ENCODE results near the gene ARIH1.

ARIH1 gene

GRCh38 chr15:72534523-72534922, 60.4 kb downstream of the ARIH1 start:
- in situ Hi-C loops (cut with MboI; ENCODE audit: low sequenced_read_pairs): no loop called here

GRCh38 chr15:72535911-72536310, 61.8 kb downstream of the ARIH1 start:
- in situ Hi-C loops (cut with MboI; ENCODE audit: low sequenced_read_pairs): no loop called here
- no peaks in the 10 kb centered on the region for H3K9me3 ChIP-seq
- no peak for DNase-seq (ENCODE audit: low spot score in 2 of 2)
- H3K4me3 ChIP-seq: no peak overlapping the region
- H3K27me3 ChIP-seq (ENCODE audit: low read depth): no peaks in the 10 kb centered on the region
- no peaks in the 10 kb centered on the region for H3K4me1 ChIP-seq
- H3K36me3 ChIP-seq (replicated peaks): peaks cover 8% of the 10 kb centered on the region; the same call in 1 of the 2 replicates

More at GRCh38 chr15:72534523-72534922, 60.4 kb downstream of the ARIH1 start:
- Histone ChIP-seq H3K27me3 (ENCODE audit: low read depth) (no peaks in the 10 kb centered on the region), H3K9me3 (no peaks in the 10 kb centered on the region), H3K36me3 (replicated peaks) (peaks cover 8% of the 10 kb centered on the region; the same call in 1 of the 2 replicates), H3K4me3 (no peak overlapping the region), H3K4me1 (no peaks in the 10 kb centered on the region)
- no peak for DNase-seq (ENCODE audit: low spot score in 2 of 2)

GRCh38 chr15:72536506-72536905, 62.4 kb downstream of the ARIH1 start:
- in situ Hi-C loops (cut with MboI; ENCODE audit: low sequenced_read_pairs): no loop called here
- H3K36me3 ChIP-seq (replicated peaks): peaks cover 8% of the 10 kb centered on the region; the same call in 1 of the 2 replicates
- DNase-seq (ENCODE audit: low spot score in 2 of 2): no peak
- no peaks in the 10 kb centered on the region for H3K27me3 ChIP-seq (ENCODE audit: low read depth)
- no peaks in the 10 kb centered on the region for H3K9me3 ChIP-seq
- H3K4me1 ChIP-seq: no peaks in the 10 kb centered on the region
- no peak overlapping the region for H3K4me3 ChIP-seq

- in situ Hi-C loops (cut with MboI; ENCODE audit: low sequenced_read_pairs): no loop called here
- H3K4me3 ChIP-seq: no peak overlapping the region
- H3K9me3 ChIP-seq: no peaks in the 10 kb centered on the region
- H3K36me3 ChIP-seq (replicated peaks): peaks cover 6% of the 10 kb centered on the region; the same call in 1 of the 2 replicates
- H3K27me3 ChIP-seq (ENCODE audit: low read depth): no peaks in the 10 kb centered on the region
- no peak for DNase-seq (ENCODE audit: low spot score in 2 of 2)
- no peaks in the 10 kb centered on the region for H3K4me1 ChIP-seq
Measured at GRCh38 chr15:72538931-72539330, 64.8 kb downstream of the ARIH1 start.

- peaks cover 7% of the 10 kb centered on the region; the same call in 1 of the 2 replicates for H3K4me1 ChIP-seq
- peaks cover 9% of the 10 kb centered on the region for H3K36me3 ChIP-seq (replicated peaks)
- no peaks in the 10 kb centered on the region for H3K9me3 ChIP-seq
- DNase-seq (ENCODE audit: low spot score in 2 of 2): no peak
- in situ Hi-C loops (cut with MboI; ENCODE audit: low sequenced_read_pairs): no loop called here
- no peak overlapping the region for H3K4me3 ChIP-seq
- no peaks in the 10 kb centered on the region for H3K27me3 ChIP-seq (ENCODE audit: low read depth)
Measured at GRCh38 chr15:72540606-72541237, 66.6 kb downstream of the ARIH1 start.

- in situ Hi-C loops (cut with MboI; ENCODE audit: low sequenced_read_pairs): no loop called here
- peaks cover 9% of the 10 kb centered on the region for H3K36me3 ChIP-seq (replicated peaks)
- H3K9me3 ChIP-seq: no peaks in the 10 kb centered on the region
- H3K4me1 ChIP-seq: peaks cover 7% of the 10 kb centered on the region; the same call in 1 of the 2 replicates
- H3K4me3 ChIP-seq: no peak overlapping the region
- DNase-seq (ENCODE audit: low spot score in 2 of 2): no peak
- H3K27me3 ChIP-seq (ENCODE audit: low read depth): no peaks in the 10 kb centered on the region
Measured at GRCh38 chr15:72541674-72542073, 67.5 kb downstream of the ARIH1 start.

- H3K4me3 ChIP-seq: no peak overlapping the region
- peak in 1 of 2 experiments; percentile 28 for DNase-seq (ENCODE audit: low spot score in 2 of 2)
- H3K4me1 ChIP-seq: peaks cover 7% of the 10 kb centered on the region; the same call in 1 of the 2 replicates
- no peaks in the 10 kb centered on the region for H3K9me3 ChIP-seq
- H3K36me3 ChIP-seq (replicated peaks): peaks cover 15% of the 10 kb centered on the region
- H3K27me3 ChIP-seq (ENCODE audit: low read depth): no peaks in the 10 kb centered on the region
- in situ Hi-C loops (cut with MboI; ENCODE audit: low sequenced_read_pairs): no loop called here
Measured at GRCh38 chr15:72545156-72545555, 71.0 kb downstream of the ARIH1 start.

GRCh38 chr15:72554471-72555425, 80.6 kb downstream of the ARIH1 start:
- peaks cover 36% of the 10 kb centered on the region for H3K36me3 ChIP-seq (replicated peaks)
- in situ Hi-C loops (cut with MboI; ENCODE audit: low sequenced_read_pairs): no loop called here
- DNase-seq (ENCODE audit: low spot score in 2 of 2): peak; percentile 33 to 66

GRCh38 chr15:72559781-72560180, 85.7 kb downstream of the ARIH1 start:
- in situ Hi-C loops (cut with MboI; ENCODE audit: low sequenced_read_pairs): no loop called here
- peaks cover 5% of the 10 kb centered on the region for H3K4me1 ChIP-seq
- no peaks in the 10 kb centered on the region for H3K27me3 ChIP-seq (ENCODE audit: low read depth)
- H3K4me3 ChIP-seq: no peak overlapping the region
- H3K9me3 ChIP-seq: no peaks in the 10 kb centered on the region
- H3K36me3 ChIP-seq (replicated peaks): peaks cover 48% of the 10 kb centered on the region
- DNase-seq (ENCODE audit: low spot score in 2 of 2): no peak

More at GRCh38 chr15:72554471-72555425, 80.6 kb downstream of the ARIH1 start:
- no peak overlapping the region for H3K4me3 ChIP-seq
- no peaks in the 10 kb centered on the region for H3K9me3 ChIP-seq
- peaks cover 15% of the 10 kb centered on the region for H3K4me1 ChIP-seq
- H3K27me3 ChIP-seq (ENCODE audit: low read depth): no peaks in the 10 kb centered on the region

- H3K9me3 ChIP-seq: no peaks in the 10 kb centered on the region
- H3K4me1 ChIP-seq: no peaks in the 10 kb centered on the region
- in situ Hi-C loops (cut with MboI; ENCODE audit: low sequenced_read_pairs): no loop called here
- H3K4me3 ChIP-seq: no peak overlapping the region
- DNase-seq (ENCODE audit: low spot score in 2 of 2): no peak
- peaks cover 42% of the 10 kb centered on the region for H3K36me3 ChIP-seq (replicated peaks)
- H3K27me3 ChIP-seq (ENCODE audit: low read depth): no peaks in the 10 kb centered on the region
Measured at GRCh38 chr15:72560458-72560857, 86.3 kb downstream of the ARIH1 start.

GRCh38 chr15:72562386-72562785, 88.3 kb downstream of the ARIH1 start:
- Histone ChIP-seq H3K27me3 (ENCODE audit: low read depth) (no peaks in the 10 kb centered on the region), H3K4me3 (no peak overlapping the region), H3K36me3 (replicated peaks) (peaks cover 43% of the 10 kb centered on the region), H3K4me1 (no peaks in the 10 kb centered on the region; the same call in 1 of the 2 replicates), H3K9me3 (no peaks in the 10 kb centered on the region)
- in situ Hi-C loops (cut with MboI; ENCODE audit: low sequenced_read_pairs): no loop called here
- DNase-seq (ENCODE audit: low spot score in 2 of 2): no peak

- Histone ChIP-seq H3K9me3 (no peaks in the 10 kb centered on the region), H3K4me3 (no peak overlapping the region), H3K4me1 (no peaks in the 10 kb centered on the region; the same call in 1 of the 2 replicates), H3K27me3 (ENCODE audit: low read depth) (no peaks in the 10 kb centered on the region), H3K36me3 (replicated peaks) (peaks cover 43% of the 10 kb centered on the region)
- DNase-seq (ENCODE audit: low spot score in 2 of 2): no peak
- in situ Hi-C loops (cut with MboI; ENCODE audit: low sequenced_read_pairs): no loop called here
Measured at GRCh38 chr15:72562878-72563277, 88.7 kb downstream of the ARIH1 start.

GRCh38 chr15:72564091-72564490, 90.0 kb downstream of the ARIH1 start:
- DNase-seq (ENCODE audit: low spot score in 2 of 2): no peak
- in situ Hi-C loops (cut with MboI; ENCODE audit: low sequenced_read_pairs): no loop called here
- H3K9me3 ChIP-seq: no peaks in the 10 kb centered on the region
- peaks cover 36% of the 10 kb centered on the region for H3K36me3 ChIP-seq (replicated peaks)
- no peaks in the 10 kb centered on the region; the same call in 1 of the 2 replicates for H3K4me1 ChIP-seq
- H3K4me3 ChIP-seq: no peak overlapping the region
- no peaks in the 10 kb centered on the region for H3K27me3 ChIP-seq (ENCODE audit: low read depth)

- no peak overlapping the region for H3K4me3 ChIP-seq
- H3K27me3 ChIP-seq (ENCODE audit: low read depth): no peaks in the 10 kb centered on the region
- in situ Hi-C loops (cut with MboI; ENCODE audit: low sequenced_read_pairs): no loop called here
- peaks cover 55% of the 10 kb centered on the region for H3K36me3 ChIP-seq (replicated peaks)
- no peaks in the 10 kb centered on the region; the same call in 1 of the 2 replicates for H3K4me1 ChIP-seq
- DNase-seq (ENCODE audit: low spot score in 2 of 2): no peak
- H3K9me3 ChIP-seq: no peaks in the 10 kb centered on the region
Measured at GRCh38 chr15:72566973-72567372, 92.8 kb downstream of the ARIH1 start.

Data from HAP-1 (cell line).